Endothelial cell of umbilical vein (primary cell): ENCODE measurements around the gene NHLRC4. TPM values are rescaled to one million over a fixed set of nuclear protein-coding genes. Genes with fewer than 3 reads are reported as not detected.

ENCODE experiments used
- BruUV-seq: library from RNA; stranded (reverse); fragments of 400-500 nt; replicated peaks from 2 replicates; lab custom pipeline; 2021; lab: Mats Ljungman, UMichigan
- CTCF ChIA-PET: fragments of 300-600, 350-600 bp; sonication (Branson Sonifier 250); formaldehyde crosslinking; loops from one replicate; lab custom pipeline; 2021; ENCODE audit warnings: antibody characterized with exemption, inconsistent platforms; lab: Charles Lee
- POLR2A ChIA-PET: fragments of 300-600, 350-600 bp; sonication (Branson Sonifier 250); formaldehyde crosslinking; loops from one replicate; lab custom pipeline; 2021; ENCODE audit warnings: antibody characterized with exemption, inconsistent platforms; lab: Charles Lee
- DNase-seq: peaks from one replicate; pipeline ENCODE4 v3.0.0-alpha.2; 2011; ENCODE audit warnings: low read depth, low spot score
- FAIRE-seq: peaks from 2 replicates; lab custom pipeline; 2011; peaks lifted over from hg19 to GRCh38; lab: Jason Lieb, UNC
- H2AFZ ChIP-seq: 2 replicates; pipeline ENCODE4 v1.6.0; 2012; ENCODE audit warnings: low read depth, low read length, control low read depth, inconsistent platforms
- H3K27ac ChIP-seq: 2 replicates; pipeline ENCODE4 v1.5.1; 2011; ENCODE audit warnings: low read depth, mild to moderate bottlenecking, control low read depth, low read length, moderate library complexity; ENCODE audit not compliant: insufficient read depth
- H3K27me3 ChIP-seq, 2 experiments: 2 replicates each; pipeline versions ENCODE4 v1.6.0 to v1.6.1; 2011; ENCODE audit warnings: low read length in 2 of 2, mixed read lengths in 1 of 2; ENCODE audit not compliant: control insufficient read depth in 2 of 2, insufficient read depth in 2 of 2
- H3K36me3 ChIP-seq, 2 experiments: 2 replicates in 1 of 2; 3 replicates in 1 of 2; pipeline ENCODE4 v1.5.1; 2011; ENCODE audit warnings: low read length in 2 of 2, mild to moderate bottlenecking in 1 of 2, moderate library complexity in 1 of 2; ENCODE audit not compliant: control insufficient read depth in 2 of 2, insufficient read depth in 2 of 2; ENCODE audit errors: extremely low read depth in 1 of 2
- H3K4me1 ChIP-seq: 3 replicates; pipeline ENCODE4 v1.5.1; 2011; ENCODE audit warnings: mild to moderate bottlenecking, low read length; ENCODE audit not compliant: control insufficient read depth, insufficient read depth; ENCODE audit errors: extremely low read depth
- H3K4me2 ChIP-seq: 2 replicates; pipeline ENCODE4 v1.6.1; 2011; ENCODE audit warnings: low read length, control low read depth, mixed read lengths; ENCODE audit not compliant: insufficient read depth
- H3K4me3 ChIP-seq, 3 experiments: fragments of 200-600 bp in 1 of 3; sonication (generic), shearing (Covaris generic) in 1 of 3; replicated peaks in 1 of 3; 2 replicates each; pipeline ENCODE4 v1.5.1; 2011 to 2016; ENCODE audit warnings: control low read depth in 3 of 3, low read length in 3 of 3, mild to moderate bottlenecking in 2 of 3, inconsistent platforms in 1 of 3, low read depth in 1 of 3, moderate library complexity in 1 of 3; ENCODE audit not compliant: insufficient read depth in 1 of 3
- H3K79me2 ChIP-seq: 2 replicates; pipeline ENCODE4 v1.6.0; 2012; ENCODE audit warnings: low read length, inconsistent platforms; ENCODE audit not compliant: control insufficient read depth, insufficient read depth
- H3K9ac ChIP-seq: replicated peaks from 2 replicates; pipeline ENCODE3; 2011; ENCODE audit warnings: low read length, control low read depth; ENCODE audit not compliant: insufficient read depth; ENCODE audit errors: extremely low read depth
- H3K9me1 ChIP-seq: replicated peaks from 3 replicates; pipeline ENCODE4 v1.6.0; 2011; ENCODE audit warnings: mild to moderate bottlenecking, low read length; ENCODE audit not compliant: control insufficient read depth, insufficient read depth; ENCODE audit errors: extremely low read depth
- H3K9me3 ChIP-seq: replicated peaks from 2 replicates; pipeline ENCODE4 v1.5.1; 2012; ENCODE audit warnings: low read length, inconsistent platforms; ENCODE audit not compliant: control insufficient read depth, insufficient read depth
- H4K20me1 ChIP-seq: replicated peaks from 2 replicates; pipeline ENCODE3; 2011; ENCODE audit warnings: mild to moderate bottlenecking, low read length; ENCODE audit not compliant: control insufficient read depth, insufficient read depth; ENCODE audit errors: extremely low read depth
- EZH2 ChIP-seq: IDR thresholded peaks from 2 replicates; pipeline ENCODE4 v1.6.1; 2012; ENCODE audit warnings: borderline replicate concordance, low read depth, mild to moderate bottlenecking, moderate library complexity, low read length, inconsistent platforms; ENCODE audit not compliant: severe bottlenecking
- FOS ChIP-seq: IDR thresholded peaks from 2 replicates; pipeline ENCODE4 v1.6.1; 2011; ENCODE audit warnings: mild to moderate bottlenecking, low read length, moderate library complexity, borderline replicate concordance; ENCODE audit not compliant: insufficient read depth
- GATA2 ChIP-seq: IDR thresholded peaks from 2 replicates; pipeline ENCODE4 v1.7.0; 2011; ENCODE audit warnings: low read depth, mild to moderate bottlenecking, moderate library complexity, mixed read lengths, low read length; ENCODE audit not compliant: insufficient read length, insufficient read depth
- JUN ChIP-seq: IDR thresholded peaks from 2 replicates; pipeline ENCODE4 v1.6.1; 2011; ENCODE audit warnings: borderline replicate concordance, low read depth; ENCODE audit not compliant: insufficient read length, insufficient read depth
- MYC ChIP-seq: IDR thresholded peaks from one replicate; pipeline ENCODE4 v1.6.1; 2011; ENCODE audit warnings: mild to moderate bottlenecking, low read depth, low read length
- POLR2A ChIP-seq: IDR thresholded peaks from 2 replicates; pipeline ENCODE4 v1.6.1; 2012; ENCODE audit warnings: low read depth, mild to moderate bottlenecking, control low read depth, low read length
- POLR2AphosphoS5 ChIP-seq: IDR thresholded peaks from 2 replicates; pipeline ENCODE4 v1.6.1; 2012; ENCODE audit warnings: low read depth, mild to moderate bottlenecking, control low read depth, low read length, moderate library complexity; ENCODE audit not compliant: insufficient read depth
- dilution Hi-C: fragments of 300-500 bp; cut with MboI; formaldehyde crosslinking; loops from one replicate; pipeline ENCODE4 v1.15.0; 2019; ENCODE audit warnings: low sequenced_read_pairs; ENCODE audit not compliant: extremely low pct_ligation_motif_present
- intact Hi-C: fragments of 100-400 bp; cut with micrococcal nuclease; formaldehyde crosslinking; loops from one replicate; pipeline ENCODE4 v1.10.0; 2022
- polyA plus RNA-seq, 4 experiments: library from polyadenylated mRNA; depleted of rRNA in 3 of 4; stranded (reverse) in 3 of 4; unstranded in 1 of 4; fragments of >200 nt; gene quantifications; 2 replicates each; pipeline versions ENCODE4 v1.2.1 to v1.2.3, GENCODE V29; 2011 to 2012; ENCODE audit warnings: missing spikeins in 1 of 4
- total RNA-seq: library from RNA; stranded (reverse); gene quantifications from 2 replicates; pipeline ENCODE4 v1.2.3, GENCODE V29; 2021
- TF ChIP-seq, protein P1 (sequence below): IDR thresholded peaks from 2 replicates; pipeline ENCODE4 v1.6.1; 2011; ENCODE audit not compliant: insufficient read depth, insufficient read length
- TF ChIP-seq, protein P2 (sequence below), 2 donors: IDR thresholded peaks; 1 replicate in 1 of 2; 2 replicates in 1 of 2; pipeline ENCODE4 v1.5.1; 2011; ENCODE audit warnings: low read length in 2 of 2, mild to moderate bottlenecking in 2 of 2, moderate library complexity in 2 of 2, control low read depth in 1 of 2, inconsistent platforms in 1 of 2, low read depth in 1 of 2; ENCODE audit not compliant: insufficient read depth in 1 of 2; ENCODE audit errors: extremely low read depth in 1 of 2

The NHLRC4 gene
- total and polyA plus RNA-seq, 2 donors (not counting 3 experiments of a cell fraction or from before 2014, with no cell fraction given), result 0.73 to 0.94 TPM

DNA sequence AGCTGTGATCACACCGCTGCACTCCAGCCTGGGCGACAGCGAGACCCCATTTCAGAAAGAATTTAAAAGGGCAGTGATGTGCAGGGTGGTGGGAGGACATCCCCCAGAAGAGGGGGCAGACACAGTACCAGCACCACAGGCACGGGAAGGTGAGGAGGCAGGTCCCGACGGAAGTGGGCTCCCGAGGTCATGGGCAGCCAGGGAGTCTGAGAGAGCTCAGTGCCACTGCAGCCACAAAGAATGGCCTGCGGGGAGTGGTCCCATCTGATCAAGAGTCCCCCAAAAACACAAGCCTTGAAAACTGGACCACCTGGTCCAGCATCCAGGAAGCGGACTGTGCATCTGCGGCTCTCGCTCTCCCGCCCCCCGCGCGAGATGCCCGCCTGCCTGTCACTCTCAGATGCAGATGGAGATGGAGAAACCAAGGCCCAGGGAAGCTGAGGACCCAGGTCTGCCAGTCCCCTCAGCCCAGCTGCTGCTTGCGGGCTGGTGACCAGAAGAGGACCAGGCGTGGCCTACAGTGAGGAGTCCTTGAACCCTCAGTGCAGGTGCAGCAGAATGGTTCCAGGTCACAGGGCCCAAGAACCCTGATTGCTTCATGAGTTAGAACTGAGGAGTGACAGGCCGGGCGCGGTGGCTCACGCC lies 43.6 kb upstream of the NHLRC4 start:
- Histone ChIP-seq H3K9me3 (no peaks in the 10 kb centered on the region), H3K36me3 (peaks cover 0 to 15% of the 10 kb centered on the region in 2 experiments), H3K4me2 (no peak overlapping the region), H3K79me2 (peaks cover 14% of the 10 kb centered on the region), H3K9me1 (no peaks in the 10 kb centered on the region), H3K27ac (no peak overlapping the region), H3K4me3 (no peak overlapping the region), H3K4me1 (peaks cover 18% of the 10 kb centered on the region), H3K9ac (no peak overlapping the region), H2AFZ (no peak overlapping the region), H4K20me1 (no peaks in the 10 kb centered on the region), H3K27me3 (no peaks in the 10 kb centered on the region)
- intact Hi-C loops (no loop called here), dilution Hi-C loops (no loop called here)
- CTCF ChIA-PET, result no interaction called here
- TF ChIP-seq JUN, result no peak
- TF ChIP-seq POLR2A, result no peak
- TF ChIP-seq GATA2, result no peak
- TF ChIP-seq FOS, result no peak
- TF ChIP-seq POLR2AphosphoS5, result no peak
- no peak for TF ChIP-seq EZH2
- TF ChIP-seq MYC, result no peak
- TF ChIP-seq, protein P1, sequence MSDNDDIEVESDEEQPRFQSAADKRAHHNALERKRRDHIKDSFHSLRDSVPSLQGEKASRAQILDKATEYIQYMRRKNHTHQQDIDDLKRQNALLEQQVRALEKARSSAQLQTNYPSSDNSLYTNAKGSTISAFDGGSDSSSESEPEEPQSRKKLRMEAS, result no peak
- TF ChIP-seq, protein P2, sequence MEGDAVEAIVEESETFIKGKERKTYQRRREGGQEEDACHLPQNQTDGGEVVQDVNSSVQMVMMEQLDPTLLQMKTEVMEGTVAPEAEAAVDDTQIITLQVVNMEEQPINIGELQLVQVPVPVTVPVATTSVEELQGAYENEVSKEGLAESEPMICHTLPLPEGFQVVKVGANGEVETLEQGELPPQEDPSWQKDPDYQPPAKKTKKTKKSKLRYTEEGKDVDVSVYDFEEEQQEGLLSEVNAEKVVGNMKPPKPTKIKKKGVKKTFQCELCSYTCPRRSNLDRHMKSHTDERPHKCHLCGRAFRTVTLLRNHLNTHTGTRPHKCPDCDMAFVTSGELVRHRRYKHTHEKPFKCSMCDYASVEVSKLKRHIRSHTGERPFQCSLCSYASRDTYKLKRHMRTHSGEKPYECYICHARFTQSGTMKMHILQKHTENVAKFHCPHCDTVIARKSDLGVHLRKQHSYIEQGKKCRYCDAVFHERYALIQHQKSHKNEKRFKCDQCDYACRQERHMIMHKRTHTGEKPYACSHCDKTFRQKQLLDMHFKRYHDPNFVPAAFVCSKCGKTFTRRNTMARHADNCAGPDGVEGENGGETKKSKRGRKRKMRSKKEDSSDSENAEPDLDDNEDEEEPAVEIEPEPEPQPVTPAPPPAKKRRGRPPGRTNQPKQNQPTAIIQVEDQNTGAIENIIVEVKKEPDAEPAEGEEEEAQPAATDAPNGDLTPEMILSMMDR (IDR thresholded peaks at IDR 0.05; ENCODE audit: extremely low read depth in 1 of 2, insufficient read depth in 1 of 2, low read depth in 1 of 2, low read length in 2 of 2), result no peak
- no TSS peak for BruUV-seq
- DNase-seq (no peak), FAIRE-seq (no peak)
- POLR2A ChIA-PET, result no interaction called here
